Cerebellar nuclear complex (tissue), 1 donor: ENCODE measurements around the gene CETP.
"Not testable (repeated sequence)": the region's sequence is repeated elsewhere in the genome, so short reads cannot be mapped to it uniquely, and the experiment has no call there.

Experiments
- DNase-seq, 2 experiments: peaks; one replicate each; lab custom pipeline; 2025; lab: John Stamatoyannopoulos, UW

CETP gene

DNA sequence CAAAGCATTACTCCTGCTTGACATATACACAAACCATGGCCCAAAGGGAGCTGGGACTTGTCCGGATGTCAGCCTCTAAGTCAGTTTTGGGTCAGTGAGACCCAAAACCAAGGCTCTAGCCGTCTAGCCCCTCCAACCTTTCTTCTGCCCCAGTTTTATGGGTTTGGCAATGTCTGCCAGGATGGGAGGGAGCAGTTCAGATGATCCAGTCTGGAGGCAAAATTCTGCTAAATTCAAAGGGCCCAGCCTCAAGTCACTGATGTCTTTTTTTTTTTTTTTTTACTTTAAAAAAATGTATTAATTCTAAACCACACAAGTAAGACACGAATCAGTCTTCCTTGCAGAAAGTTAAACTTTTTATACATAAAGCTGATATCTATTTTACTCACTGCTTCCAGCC lies 36.2 kb downstream of the CETP start:
- DNase-seq, result no peak

DNA sequence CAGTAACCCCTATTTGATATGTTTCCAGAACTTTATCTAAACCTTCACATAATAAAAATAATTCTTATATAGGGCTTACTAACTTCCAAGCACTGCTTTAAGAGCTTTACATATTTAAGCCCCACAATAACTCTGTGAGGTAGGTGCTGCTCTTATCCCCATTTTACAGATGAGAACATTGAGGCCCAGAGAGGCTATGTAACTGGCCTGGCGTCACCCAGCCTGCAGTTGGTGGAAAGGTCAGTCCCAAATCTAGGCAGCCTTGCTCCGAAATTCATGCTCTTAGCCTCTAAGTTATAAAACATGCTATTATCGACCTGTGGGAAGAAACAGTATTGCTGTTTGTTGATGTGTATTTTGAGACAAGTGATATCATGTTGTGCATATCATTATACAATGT lies 36.6 kb downstream of the CETP start:
- no peak for DNase-seq

DNA sequence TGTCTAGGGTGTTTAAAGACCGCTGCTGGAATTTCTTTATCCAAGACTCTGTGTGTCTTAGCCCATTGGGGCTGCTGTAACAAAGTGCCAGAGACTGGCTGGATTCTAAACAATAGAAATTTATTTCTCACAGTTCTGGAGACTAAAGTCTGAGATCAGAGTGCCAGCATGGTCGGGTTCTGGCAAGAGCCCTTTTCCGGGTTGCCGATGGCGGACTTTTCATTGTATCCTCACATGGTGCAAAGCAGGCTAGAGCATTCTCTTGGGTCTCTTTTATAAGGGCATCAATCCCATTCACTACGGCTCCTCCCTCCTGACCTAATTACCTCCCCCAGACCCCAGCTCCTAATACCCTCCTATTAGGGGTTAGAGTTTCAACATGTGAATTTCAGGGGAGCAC lies 37.1 kb downstream of the CETP start:
- DNase-seq, result no peak

DNA sequence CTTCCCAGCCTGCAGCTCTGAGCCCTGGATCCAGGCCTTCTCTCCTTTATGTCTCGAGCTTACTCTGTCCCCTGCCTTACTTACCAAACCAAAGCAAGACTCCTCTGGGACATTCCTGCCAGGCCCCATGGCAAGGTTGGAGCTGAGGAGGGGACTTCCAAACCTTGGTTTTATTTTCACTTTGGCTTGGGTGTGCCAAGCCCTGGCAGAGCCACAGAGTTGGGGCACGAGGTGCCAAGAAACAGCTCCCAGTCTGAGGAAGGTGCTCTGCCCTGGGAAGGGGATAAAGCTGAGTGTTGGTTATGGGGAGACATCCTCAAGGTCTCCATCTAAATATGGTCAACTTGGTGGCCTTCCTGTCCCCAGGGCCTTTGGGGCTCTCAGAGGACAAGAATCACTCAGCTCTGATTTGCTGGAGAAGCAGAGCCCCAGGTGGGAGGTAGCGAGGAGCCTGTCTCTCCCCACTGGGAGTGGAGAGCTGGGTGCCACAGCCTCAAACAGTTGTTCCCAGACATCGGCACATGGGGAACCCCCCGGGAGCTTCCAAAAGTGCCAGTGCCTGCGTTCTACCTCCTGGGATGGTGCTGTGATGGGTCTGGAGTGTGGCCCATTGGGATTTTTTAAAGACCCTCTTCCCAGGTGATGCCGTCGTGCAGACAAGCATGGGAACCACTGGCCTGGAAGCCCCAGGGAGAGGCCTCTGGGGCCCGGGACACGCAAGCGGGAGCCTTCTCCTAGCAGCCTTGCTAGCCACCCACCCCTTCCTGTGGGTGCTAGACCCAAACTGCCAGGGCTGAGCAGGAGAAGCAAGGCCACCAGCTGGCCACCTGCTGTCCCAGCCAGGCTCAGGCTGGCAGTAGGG lies 37.9 kb downstream of the CETP start:
- no peak for DNase-seq

DNA sequence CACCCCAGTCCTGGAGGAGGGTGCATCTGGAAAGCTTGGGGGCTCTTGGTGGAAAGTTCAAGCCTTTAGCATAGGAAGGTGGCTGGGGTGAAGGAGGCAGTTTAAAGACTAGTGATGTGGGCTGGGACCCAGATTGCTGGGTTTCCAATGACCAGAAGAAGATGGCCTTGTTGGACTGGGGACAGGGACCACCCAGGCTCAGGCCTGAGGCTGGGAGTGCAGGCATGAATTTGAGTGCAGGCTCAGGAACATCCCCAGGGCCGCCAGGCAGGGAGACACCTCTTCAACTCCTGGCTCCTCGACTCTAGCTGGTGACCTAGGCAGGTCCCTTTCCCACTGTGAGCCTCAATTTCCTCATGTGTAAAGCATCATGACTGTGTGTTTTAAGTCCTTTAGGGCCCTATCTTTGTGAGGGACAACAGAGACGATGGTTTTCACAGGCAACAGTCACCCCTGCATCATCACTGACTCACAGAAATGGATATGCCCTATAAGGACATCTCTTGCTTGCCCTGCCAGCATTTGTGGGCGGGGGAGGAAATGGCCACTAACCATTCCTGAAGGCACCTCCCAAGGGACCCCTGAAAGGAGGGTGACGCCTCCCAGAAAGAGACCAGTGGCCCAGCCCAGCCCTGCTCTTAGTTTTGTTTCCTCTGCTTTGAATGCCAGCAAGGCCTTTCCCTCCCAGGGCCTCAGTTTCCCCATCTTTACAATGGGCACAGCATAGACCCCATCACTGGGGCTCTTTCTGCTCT lies 38.7 kb downstream of the CETP start:
- DNase-seq, result no peak

DNA sequence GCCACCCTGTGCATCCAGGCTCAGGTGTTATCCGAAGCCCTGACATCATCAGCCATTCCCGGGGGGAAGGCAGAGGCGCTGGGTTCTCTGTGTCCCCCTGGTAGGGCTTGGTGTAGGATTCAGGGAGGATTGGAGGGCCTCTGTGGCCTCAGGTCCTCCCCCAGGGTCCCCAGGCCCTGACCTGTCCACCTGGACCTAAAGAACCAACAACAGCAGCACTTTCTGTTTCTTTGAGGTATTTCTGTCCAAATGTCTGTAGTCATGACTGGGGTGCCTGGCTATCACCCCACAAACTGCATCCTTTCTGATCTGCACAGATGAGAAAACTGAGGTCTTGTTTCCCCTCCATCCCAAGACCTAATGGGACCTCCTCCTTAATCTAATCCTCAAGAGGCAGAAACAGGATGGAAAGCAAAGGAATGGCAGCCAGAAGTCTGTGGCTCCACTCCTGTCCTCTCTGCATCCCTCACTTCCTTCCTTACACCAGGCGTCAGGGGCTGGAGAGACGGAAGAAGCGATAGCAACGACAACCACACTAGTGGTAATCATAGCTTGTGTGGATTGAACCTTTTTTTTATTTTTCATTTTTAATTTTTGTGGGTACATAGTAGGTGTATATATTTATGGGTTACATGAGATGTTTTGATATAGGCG lies 39.4 kb downstream of the CETP start:
- DNase-seq, result no peak

DNA sequence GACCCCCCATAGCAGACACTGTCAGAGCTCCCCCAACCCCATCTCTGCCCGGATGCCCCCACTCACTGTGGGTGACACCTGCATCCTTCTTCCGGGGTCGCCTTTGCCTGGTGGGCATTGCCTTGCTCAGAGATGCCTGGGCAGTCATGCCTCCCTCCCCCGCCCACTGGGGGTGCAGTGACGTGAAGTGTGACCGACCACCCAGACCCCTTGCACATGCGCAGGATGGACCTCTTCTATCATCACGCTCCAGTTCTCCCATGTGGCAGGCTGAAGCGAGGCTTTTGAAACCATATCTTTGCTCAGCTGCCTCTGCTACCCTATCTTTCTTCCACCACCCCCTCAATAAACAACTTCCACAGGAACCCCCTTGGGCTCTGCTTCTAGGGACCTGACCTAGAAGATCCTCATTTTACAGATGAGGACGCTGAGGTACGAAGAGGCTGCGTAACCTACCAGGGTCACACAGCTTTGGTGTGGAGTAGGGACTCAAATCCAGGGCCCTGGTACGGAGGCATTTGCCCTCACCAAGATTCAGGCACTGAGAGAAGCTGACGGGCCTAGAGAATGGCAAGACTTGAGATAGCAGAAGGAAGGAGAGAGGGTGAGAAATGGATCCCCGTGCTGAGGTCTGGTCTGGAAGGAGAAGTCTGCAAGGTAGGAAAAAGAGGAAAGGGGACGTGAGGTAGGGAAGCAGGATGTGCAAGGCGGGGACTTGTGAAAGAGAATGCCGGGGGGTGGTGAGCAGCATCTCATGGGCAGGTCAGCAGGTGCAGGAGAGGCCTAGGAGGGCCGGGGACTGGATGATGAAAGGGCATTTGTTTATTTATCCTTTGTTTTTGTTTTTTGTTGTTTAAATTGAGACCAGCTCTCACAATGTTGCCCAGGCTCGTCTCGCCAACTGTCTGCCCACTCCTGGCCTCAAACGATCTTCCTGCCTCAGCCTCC lies 42.0 kb downstream of the CETP start:
- DNase-seq, result no peak

DNA sequence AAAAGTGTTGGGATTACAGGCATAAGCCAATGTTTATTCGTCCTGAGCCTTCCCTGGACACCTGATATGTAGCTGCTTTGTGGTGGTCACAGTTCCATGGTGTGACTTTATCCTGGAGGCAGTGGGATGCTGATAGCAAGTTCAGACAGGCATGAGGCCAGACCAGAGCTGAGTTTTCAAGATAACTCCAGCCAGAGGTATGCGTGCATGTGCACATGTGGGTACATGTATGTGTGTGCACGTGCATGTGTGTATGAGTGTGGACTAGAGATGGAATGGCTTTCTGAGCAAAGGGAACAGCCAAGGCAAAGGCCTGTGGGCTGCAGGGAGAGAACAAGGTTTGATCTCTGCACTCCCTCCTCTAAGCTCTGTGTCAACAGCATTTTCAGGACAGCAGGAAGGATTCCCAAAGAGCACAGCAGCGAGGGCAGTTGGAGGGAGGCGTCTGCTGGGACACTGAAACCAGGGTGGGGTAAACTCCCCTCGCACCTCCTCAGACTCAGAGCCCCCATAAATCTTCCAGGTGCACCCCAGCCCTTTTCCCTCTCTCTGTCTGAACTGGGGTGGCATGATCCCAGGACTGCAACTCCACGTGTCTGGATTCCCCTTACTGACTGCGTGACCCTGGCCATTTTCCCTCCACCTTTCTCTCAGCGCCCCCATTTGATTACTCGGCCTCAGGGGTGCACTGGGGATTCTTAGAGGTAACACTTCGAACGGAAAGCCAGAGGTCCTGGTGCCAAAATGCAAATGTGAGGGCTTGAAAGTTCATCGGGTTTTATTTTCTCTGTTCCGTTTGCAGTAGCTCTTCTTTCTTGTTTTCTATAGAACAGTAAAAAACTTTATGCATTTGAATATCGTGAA lies 42.9 kb downstream of the CETP start:
- DNase-seq, result no peak

DNA sequence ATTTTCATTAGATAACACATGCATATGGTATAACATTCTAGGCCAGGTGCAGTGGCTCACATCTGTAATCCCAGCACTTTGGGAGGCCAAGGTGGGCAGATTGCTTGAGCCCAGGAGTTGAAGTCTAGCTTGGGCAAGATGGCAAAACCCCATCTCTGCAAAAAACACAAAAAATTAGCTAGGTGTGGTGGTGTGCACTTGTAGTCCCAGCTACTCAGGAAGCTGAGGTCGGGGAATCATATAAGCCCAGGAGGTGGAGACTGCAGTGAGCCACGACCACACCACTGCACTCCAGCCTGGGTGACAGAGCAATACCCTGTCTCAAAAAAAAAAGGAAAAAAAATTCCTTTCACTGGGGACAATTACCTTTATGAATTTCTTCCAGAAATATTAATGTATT lies 43.8 kb downstream of the CETP start:
- not testable (repeated sequence) for DNase-seq

DNA sequence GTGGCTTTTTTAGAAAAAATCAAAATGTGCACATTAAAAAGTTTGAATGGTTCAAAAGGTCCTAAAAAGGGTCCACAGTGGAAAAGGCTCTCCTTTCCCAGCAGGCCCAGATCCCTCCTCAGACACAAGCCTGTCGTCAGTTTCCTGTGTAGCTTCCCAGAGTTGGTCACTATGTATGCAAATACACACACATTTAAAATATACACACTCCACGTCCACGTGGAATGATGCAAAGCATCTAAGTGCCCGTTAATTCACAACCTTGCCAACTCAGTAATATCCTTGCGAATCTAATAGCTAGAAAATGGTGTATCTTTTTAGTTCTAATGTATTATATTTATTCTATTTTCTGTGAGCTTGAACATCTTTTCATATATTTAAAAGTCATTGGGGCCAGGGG lies 45.3 kb downstream of the CETP start:
- no peak for DNase-seq

DNA sequence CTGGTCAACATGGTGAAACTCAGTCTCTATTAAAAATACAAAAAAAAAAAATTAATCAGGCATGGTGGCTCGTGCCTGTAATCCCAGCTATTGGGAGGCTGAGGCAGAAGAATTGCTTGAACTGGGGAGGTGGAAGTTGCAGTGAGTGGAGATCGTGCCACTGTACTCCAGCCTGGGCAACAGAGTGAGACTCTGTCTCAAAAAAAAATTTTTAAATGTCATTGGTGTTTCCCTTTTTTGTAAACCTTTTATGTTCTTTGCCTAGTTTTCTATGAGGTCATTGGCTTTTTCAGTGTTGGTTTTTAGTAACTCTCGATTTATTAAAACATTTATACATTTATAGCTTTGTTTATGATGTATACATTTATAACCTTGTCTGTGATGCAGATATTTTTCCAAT lies 45.8 kb downstream of the CETP start:
- DNase-seq, result no peak

DNA sequence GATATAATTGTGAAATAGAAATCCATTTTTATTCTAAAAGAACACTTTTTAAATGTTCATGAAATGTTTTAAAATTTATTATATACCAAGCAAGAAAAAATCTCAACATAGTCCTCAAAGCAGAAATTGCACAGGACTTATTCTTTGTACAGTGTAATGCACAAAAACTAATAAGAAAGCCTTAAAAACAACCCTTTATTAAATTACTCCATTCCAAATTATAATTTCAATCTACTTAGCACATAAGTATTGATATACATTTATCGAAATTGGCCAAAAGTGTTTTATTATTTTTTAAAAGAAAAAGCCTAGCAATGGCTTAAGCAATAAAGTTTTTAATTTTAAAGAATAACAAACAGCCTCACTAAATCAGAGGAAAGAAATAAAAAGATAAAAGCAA lies 46.7 kb downstream of the CETP start:
- no peak for DNase-seq

DNA sequence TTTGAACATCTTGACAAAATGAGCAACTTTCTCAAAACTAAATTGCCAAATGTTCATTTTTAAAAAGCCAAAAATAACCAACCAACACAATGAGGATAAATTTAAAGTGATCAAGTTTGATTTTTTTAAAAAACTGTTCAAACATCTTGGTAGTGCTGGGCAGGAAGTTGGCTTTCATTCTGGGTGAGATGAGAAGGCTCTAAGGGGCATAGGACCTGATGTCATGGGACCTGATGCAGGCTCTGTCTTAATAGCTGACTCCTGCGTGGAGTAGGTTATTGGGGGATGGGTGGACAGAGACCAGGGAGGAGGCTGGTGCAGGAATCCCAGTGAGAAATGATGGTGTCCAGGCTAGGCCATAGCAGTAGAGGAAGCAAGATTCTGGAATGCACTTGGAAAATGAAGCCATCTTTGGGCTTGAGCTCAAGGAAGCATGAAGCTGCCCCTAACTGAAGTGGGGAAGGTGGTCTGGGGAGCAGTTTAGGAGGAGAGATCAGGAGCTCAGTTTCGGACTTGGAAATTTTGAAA lies 48.0 kb downstream of the CETP start:
- no peak for DNase-seq

DNA sequence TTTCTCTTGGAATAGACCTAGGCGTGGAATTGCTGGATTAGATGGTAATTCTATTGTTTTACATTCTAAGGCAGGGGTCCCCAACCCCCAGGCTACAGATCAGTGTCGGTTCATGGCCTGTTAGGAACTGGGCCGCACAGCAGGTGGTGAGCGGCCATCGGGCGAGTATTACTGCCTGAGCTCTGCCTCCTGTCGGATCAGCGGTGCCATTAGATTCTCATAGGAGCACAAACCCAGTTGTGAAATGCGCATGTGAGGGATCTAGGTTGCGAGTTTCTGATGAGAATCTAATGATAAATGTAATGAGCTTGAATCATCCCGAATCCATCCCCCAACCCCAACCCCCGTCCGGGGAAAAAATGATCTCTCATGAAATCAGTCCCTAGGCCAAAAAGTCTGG lies 50.6 kb downstream of the CETP start:
- no peak for DNase-seq

DNA sequence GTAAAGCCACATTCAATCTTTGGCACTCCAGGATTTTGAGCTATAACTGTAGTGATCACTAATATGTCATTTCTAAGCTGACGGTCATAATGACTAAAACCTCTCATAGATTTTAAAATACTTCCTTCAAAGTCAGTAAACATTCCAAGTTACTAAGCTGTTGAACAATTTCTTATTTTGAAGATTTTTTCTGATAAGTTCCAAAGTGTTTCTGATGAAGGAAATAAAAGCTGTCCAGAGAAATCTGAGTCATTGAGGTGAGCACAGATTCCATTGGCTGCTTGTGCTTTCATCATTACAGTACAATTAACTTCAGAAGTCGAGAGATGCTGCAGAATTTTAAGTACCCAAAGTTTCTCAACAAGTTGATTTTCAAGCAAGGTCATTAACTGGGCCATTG lies 51.5 kb downstream of the CETP start:
- no peak for DNase-seq

DNA sequence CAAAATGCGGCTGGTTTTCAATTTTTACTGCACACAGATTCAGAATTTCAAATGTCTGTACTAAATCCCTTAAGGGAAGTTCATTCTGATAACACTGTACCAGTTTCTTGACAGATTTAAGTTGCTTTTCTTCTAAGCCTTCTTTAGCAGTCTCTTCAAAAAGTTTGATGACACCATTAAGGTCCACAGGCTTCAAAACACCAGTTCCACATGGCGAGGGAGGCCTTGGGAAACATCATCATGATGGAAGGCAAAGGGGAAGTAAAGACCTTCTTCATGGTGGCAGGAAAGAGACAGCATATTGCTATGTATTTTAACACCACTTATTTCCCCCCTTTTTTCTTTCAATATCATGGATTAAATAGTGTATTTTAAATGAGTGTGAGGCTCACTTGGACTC lies 52.2 kb downstream of the CETP start:
- DNase-seq, result no peak

DNA sequence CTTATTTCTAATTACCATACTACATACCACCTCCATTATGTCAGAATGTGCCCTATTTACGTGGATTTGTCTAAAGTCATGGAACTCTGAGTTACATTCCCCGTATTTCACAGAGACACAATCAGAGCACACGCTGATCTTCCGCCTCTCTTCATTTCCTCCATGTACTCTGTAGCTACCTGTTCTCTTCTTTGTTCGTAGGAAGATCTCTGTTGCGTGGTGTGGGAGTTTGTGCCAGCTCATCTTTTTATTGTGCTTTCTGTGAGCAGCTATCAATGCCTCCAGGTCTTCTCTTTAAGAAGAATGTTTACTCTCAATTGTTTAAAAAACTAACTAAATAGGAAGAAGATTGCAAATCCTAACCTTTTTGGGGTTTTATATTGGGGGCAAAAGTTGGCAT lies 54.6 kb downstream of the CETP start:
- no peak for DNase-seq

DNA sequence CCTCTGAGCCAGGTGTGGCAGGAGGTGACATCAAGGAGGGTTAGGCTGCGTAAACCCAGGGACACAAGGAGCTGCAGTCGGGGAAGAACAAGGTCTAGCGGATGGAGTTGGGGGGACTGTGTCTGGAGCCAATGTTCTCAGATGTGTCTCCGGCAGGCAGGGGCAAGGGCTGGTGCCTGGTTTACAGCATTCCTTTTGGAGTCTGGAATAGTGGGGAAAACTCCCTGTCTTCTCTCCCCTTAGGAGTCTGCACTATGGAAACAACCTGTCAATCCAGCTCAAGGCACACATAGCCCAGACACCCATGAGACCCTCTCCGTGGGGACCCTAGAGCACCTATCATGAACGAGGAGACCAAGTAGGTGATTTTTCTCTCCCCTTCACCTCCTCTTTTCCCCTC lies 55.1 kb downstream of the CETP start:
- no peak for DNase-seq

DNA sequence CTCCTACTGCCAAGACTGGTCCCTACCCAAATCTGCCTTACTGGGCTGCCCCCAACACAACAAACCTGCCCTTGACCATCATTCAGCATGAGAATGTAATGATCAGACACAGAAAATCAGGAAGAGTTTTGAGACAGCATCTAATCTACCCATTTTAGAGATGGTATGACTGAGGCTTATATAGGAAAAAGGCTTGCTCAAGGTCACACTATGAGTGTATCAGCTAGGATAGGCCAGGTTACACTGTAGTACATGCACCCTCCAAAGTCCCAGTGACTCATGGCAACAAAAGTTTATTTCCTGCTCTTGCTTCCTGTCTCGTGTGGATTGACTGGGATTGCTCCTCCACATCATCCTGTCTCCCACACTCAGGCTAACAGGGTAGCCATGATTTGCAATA lies 55.5 kb downstream of the CETP start:
- no peak for DNase-seq

DNA sequence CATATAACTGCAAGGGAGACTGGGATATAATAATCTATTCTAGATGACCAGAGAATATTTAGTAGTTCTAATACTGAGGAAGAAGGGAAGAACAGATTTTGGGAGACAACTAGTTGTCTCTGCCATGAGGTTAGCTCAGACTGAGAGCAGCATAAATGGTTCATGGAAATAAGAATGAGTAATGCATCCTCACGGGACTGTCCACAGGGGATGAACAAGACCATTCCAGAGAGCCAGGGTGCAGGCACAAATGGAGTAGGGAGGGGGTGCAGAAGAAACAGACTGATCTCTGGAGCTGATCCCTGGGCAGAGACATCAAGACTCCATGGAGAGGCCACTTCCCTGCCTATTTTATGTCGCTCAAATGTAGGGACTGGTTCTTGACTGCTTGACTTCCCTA lies 58.0 kb downstream of the CETP start:
- no peak for DNase-seq

DNA sequence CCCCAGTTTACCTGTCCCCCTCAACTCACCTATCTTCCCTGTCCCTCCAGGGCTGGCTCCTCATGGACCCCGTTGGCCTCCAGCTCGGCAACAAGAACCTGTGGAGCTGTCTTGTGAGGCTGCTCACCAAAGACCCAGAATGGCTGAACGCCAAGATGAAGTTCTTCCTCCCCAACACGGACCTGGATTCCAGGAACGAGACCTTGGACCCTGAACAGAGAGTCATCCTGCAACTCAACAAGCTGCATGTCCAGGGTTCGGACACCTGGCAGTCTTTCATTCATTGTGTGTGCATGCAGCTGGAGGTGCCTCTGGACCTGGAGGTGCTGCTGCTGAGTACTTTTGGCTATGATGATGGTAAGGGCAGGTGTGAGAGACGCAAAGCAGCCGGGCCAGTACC lies 58.9 kb downstream of the CETP start:
- DNase-seq, result no peak
